ENCODE data around the gene DDR2.
"Not testable (repeated sequence)": the region's sequence is repeated elsewhere in the genome, so short reads cannot be mapped to it uniquely, and the experiment has no call there.

DNA sequence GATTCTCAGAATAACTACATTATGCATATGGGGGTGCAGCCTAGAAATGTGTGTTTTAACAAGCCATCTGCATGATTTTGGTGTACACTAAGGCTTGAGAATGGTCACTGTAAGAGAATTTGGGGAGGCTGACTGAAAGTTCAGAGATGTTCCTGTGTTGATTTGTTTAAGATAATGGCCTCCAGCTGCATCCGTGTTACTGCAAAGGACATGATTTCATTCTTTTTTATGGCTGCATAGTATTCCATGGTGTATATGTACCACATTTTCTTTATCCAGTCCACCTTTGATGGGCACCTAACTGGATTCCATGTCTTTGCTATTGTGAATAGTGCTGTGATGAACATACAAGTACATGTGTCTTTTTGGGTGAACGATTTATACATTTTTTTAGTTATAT is 29.1 kb upstream of the DDR2 start:
- TF ChIP-seq POLR2A (IDR thresholded peaks at IDR 0.05; ENCODE audit: low read length); GATA1 (IDR thresholded peaks at IDR 0.05; ENCODE audit: low read depth, low read length): not testable (repeated sequence)

All from erythroblast (primary cell).